Caki2 (cell line): ENCODE measurements around the gene CFAP99. TPM values are rescaled to one million over a fixed set of nuclear protein-coding genes. Genes with fewer than 3 reads are reported as not detected.

Experiments
- DNase-seq: peaks from one replicate; pipeline ENCODE4 v3.0.0-alpha.2; 2015; ENCODE audit warnings: low read depth
- in situ Hi-C: cut with HindIII; loops from 2 replicates; pipeline ENCODE4 v1.10.0; 2016; ENCODE audit warnings: low sequenced_read_pairs, low pct_unique_long_range_greater_than_20kb, mixed read lengths
- total RNA-seq: library from RNA; depleted of rRNA; stranded (reverse); fragments of >200 nt; shearing (Covaris generic); gene quantifications from 2 replicates; pipeline ENCODE4 v1.2.3, GENCODE V29; 2014; ENCODE audit warnings: low replicate concordance

CFAP99 gene
- total RNA-seq, 1 experiment from 2014 or later, result not detected

DNA sequence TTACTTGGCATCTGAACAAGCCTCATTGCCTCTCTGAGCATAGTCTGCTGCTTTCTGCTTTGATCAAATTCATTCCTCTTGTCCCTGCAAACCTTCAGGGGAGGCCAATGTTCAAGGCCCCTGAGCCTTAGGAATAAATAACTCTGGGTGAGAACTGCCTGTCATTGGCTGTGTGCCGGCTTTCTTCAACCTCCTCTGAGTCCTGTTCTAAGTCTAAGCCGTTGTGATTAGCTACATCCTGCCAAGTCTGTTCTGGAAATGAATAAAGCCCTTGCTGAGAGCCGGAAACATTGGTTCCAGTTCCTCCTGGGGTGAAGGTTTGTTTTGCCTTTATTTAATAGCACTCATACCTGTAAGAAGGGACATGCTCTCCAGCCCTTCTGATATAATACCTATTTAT lies 63.9 kb downstream of the CFAP99 start:
- DNase-seq, result no peak
- in situ Hi-C loops, result no loop called here

DNA sequence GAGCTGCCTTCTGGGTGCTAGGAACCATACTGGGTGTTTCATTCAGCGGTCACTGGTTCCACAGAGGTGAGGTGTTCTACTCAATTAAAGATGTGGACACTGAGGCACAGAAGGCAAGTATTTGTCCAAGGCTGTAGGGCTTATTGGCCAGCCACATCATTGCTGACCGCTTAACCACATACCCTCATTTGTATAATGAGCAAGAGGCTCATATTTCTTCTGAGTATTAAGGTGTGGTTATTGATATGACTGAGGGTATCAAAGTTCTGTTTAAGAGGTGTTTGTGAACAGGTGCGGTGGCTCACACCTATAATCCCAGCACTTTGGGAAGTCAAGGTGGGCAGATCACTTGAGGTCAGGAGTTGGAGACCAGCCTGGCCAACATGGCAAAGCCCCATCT lies 64.5 kb downstream of the CFAP99 start:
- in situ Hi-C loops, result no loop called here
- DNase-seq, result no peak

DNA sequence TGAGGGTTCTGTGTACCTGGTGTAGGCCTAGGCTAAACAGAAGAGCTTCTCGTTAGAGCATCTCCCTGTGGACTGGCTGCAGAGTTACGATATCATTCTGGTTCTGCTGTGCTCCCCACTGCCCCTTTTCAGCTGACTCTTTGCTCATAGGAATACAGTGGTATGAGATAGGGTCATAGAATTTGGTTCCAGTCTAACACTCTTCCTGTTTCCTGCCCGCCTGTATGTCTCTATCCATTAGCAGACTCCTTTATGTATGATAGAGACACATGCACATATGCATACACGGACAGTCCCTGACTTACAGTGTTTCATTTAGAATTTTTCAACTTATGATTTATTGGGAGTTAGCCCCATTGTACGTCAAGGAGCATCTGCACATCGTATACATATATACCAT lies 65.4 kb downstream of the CFAP99 start:
- no peak for DNase-seq
- in situ Hi-C loops, result no loop called here

DNA sequence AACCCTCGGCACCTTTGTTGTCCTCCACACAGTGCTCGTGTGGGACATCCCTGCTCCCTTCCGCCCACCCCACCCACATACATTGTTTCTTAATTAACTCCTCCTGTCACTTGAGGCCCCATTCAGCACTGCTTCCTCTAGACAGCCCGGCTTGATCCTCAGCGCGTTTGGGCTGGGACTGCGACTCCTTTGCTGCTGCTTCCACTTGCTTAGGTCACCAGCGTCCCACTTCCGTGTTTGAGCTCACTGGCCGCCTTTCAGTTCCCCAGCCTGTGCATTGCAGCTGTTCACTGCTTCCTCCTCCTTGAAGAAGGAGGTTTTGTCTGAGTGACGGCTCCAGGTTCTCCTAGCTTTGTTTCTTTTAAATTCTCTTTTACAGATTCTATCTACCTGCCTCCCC lies 66.2 kb downstream of the CFAP99 start:
- no peak for DNase-seq

DNA sequence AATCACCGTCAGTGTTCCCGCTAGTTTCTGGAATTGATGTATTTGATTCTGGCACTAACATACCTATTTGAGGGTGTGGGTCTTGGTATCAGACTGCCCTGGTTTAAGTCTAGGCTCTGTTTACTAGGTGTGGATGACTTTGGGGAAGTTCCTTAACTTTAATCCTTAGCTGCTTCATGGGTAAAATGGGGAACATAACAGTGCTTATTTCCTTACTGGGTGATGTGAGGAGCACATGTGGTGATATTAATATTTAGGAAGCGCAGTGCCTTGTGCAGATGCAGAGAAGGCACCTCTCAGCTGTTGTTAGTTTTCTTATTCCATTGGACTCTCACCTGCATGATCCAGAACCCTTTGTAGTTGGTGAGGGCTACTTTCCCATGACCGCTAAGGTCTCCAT lies 67.2 kb downstream of the CFAP99 start:
- no peak for DNase-seq
- in situ Hi-C loops, result no loop called here

More for the DNA sequence above, 66.2 kb downstream of the CFAP99 start:
- in situ Hi-C loops, result no loop called here

DNA sequence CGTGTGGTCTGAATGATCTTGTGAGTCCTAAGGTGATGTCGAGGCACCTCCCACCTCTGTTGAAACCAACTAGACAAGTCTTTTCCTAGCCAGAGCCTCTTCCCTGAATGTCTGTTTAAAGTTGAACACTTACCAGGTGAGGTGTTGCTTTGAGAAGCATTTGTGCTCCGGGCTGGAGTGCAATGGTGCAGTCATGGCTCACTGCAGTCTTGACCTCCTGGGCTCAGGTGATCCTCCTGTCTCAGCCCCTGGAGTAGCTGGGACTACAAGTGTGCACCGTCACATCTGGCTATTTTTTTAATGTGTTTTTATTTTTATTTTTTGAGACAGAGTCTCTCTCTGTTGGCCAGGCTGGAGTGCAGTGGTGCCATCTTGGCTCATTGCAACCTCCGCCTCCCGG lies 68.2 kb downstream of the CFAP99 start:
- DNase-seq, result no peak

DNA sequence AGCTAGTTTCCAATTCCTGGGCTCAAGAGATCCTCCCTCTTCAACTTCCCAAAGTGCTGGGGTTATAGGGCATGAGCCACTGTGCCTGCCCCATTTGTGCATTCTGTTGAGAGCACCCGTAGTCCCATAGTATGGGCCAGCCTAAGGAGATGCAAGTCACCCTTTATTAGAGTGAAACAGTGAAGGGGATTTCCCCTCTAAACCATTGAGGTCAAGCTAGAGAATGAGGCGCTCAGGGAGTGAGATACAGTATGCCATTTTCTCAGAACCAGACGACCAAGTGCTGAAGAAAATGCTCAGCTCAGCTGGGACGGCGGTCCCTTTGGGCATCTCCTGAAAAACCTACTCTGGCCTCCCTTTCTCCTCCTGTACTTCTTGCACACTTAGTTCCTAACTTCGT lies 68.9 kb downstream of the CFAP99 start:
- DNase-seq, result no peak
- in situ Hi-C loops, result no loop called here

More for the DNA sequence above, 68.2 kb downstream of the CFAP99 start:
- in situ Hi-C loops, result no loop called here

DNA sequence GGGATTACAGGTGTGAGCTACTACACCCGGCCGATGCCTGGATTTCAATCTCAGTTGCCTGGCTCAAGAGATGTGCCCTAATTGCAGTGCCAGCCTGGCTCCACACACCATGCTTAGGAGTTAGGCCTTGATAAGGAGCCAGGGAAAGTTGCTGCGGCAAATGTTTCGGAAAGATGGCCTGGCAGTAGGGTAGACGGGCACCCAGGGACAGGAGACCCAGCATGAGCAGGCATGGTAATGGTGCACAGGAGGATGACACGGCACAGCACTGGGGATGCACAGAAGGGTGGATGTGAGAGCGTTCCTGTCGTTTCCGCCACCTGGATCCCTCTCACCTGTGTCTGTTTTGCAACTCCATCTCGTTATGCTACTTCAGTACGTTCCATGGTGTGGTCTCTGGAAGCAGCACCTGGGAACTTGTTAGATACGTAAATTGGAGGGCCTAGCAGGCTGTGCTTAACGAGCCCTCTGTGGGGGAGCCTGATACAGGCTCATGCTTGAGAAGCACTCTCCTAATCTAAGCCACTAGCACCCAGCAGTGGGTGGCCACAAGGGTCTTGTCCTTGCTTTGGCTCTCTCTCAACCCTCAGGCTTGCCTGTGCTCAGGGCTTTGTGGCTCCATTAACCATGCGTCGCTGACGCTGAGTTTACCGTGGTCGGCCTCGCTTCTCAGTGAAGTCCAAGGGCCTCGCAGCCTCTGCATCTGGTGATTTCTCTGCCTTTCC lies 70.5 kb downstream of the CFAP99 start:
- DNase-seq, result no peak
- in situ Hi-C loops, result no loop called here

DNA sequence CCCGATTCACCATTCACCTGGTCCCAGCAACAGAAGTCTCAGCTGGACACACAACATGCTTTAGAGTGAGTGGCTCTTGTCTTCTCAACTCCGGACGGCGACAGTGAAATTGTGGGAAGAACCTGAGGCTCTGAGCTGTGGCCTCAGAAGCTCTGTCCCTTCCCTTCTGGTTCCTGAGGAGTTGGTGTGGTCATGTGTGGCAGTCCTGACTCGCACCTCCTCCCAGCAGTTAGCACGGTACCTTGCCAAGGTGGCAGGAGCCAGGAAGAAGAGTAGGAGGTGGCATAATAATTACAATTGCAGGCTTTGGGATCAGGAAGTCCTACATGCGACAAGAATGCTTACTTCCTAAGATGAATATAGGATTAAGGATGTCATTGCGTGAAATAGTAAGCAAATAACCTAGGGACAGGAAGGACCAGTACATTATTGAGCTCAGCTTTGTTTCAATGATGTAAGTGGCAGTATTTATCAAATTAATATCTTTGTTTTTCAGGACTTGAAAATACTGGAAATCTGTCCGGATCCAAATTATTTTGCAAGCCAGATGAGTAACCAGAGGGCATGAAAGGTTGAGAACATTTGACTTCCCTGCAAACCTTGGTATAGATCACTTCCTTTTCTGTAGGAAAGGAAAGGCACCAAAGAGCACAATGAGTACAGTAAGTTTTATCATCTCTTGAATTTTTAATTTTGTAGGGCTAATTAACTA lies 71.2 kb downstream of the CFAP99 start:
- DNase-seq, result no peak
- in situ Hi-C loops, result no loop called here

DNA sequence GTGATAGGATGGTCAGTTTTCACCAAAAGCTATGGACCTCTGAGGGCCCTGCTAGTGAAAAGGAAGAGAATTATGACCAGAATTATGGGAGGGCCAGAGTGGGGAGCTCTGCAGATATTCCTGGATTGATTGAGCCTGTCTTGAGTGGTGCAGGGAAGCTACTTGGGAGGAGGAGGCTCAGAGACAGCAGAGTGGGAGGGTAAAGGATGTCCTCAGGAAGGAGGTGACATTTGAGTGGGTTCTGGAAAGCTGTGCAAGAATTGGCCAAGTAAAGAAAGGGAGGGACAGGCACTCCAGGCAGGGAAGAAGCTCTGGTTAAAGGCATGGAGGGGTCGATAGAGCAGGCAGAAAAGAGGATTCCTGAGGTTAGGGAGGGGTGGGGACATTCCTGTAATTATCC lies 74.2 kb downstream of the CFAP99 start:
- in situ Hi-C loops, result no loop called here
- no peak for DNase-seq

DNA sequence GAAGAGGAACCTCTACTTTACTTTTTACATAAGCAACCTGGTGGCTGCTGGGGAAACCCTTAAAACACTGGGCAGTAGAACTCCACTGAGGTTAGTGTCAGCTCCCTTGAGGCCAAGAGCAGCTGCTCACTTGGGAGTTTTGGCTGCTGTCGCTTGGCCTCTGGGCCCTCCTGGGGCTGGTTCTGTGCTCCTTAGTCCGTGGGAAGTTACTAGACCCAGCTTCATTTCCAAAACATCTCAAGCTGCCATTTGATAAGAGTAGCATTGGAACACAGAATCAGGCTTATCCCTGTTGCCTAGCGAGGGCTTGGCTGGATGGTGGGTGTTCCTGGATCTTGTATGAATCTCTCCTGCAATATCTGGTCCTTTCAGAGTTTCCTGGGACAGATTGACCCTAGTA lies 76.2 kb downstream of the CFAP99 start:
- DNase-seq, result no peak

DNA sequence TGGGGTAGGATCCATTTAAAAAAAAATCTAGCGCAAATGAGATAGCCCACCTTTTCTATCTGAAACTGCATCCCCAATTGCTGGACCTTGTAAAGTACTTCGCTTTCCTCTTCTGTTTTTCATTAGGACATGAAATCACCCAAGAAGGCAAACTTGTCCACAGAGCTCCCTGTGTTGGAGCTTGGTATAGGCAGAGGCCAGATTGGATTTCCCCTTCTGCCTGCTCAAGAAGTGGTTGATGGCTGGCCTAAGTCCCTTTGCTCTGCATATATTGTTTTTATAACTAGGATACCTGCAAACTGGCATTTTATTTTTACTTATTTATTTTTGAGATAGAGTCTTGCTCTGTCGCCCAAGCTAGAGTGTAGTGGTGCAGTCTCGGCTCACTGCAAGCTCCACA lies 78.6 kb downstream of the CFAP99 start:
- in situ Hi-C loops, result no loop called here
- DNase-seq, result no peak

More for the DNA sequence above, 76.2 kb downstream of the CFAP99 start:
- in situ Hi-C loops, result no loop called here

DNA sequence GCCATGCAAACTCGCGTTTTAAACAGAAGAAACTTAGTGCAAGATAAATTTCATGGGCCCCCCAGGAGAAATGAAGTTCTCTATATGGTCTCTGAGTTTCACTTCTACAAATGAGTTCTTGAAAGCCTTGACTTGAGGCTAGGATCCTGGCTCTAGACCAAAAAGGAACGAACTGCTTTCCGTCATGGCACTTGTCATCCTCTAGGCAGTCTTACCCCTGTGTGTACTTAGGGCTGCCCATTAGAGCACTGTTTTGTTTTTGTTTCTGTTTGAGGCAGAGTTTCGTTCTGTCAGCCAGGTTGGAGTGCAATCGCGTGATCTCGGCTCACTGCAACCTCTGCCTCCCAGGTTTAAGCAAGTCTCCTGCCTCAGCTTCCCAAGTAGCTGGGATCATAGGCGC lies 79.2 kb downstream of the CFAP99 start:
- in situ Hi-C loops, result no loop called here
- DNase-seq, result no peak

DNA sequence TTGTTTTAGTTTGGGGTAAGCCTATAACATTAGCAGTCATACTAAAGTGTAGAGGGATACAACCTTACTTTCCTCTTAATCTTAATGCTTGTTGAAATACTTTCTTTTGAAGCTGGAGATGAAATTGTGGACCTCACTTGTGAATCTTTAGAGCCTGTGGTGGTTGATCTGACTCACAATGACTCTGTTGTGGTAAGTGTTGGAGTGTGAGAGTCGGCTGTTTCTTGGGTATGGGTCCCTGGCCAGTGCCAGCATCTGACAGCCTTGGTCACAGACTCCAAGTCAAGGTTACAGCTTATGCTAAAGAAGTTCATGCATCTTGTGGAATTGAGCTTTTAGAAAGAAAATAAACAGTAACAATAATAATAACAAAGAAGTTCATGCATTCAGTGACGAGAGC lies 81.8 kb downstream of the CFAP99 start:
- DNase-seq, result no peak
- in situ Hi-C loops, result no loop called here

DNA sequence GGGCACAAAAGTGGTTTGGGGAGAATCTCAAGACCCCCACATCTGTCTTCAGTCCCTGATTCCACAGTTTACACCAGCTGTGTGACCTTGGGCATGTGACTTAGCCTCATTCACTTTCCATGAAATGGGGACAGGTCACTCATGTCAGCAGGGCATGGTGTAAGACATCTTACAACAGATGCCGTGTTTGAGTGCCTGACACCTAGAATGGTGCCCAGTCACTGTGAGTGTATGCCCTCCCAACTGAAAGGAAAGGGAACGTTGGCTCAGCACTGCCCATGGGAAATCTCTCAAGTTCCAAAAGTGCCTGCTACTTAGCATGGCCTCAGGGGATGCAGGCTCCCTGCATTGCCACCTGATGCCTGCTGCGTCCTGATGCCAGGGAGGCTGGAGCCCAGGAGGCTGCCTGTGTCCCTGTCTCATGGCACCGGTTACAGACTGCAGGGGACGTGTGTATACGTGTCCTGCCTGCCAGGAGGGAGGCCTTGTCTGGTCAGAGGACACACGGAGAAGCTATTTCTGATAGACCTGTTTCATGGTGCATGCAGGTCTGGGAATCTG lies 82.4 kb downstream of the CFAP99 start:
- in situ Hi-C loops, result no loop called here
- no peak for DNase-seq

DNA sequence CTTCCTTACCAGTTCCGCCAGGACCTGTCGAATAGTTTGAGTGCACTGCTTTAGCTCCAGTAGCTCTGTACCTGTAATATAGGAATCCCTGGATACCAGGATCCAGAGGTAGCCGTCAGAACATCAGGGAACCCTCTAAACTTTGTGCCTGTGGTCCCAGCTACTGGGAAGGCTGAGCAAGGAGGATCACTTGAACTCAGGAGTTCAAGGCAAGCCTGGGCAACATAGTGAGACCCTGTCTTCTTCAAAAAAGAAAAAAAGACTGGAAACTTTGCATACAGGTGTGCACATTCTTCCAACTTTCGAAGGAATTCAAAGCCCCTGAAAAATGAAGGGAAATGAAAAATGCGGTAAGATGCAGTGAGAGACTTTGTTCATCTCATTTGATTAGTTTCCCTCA lies 85.1 kb downstream of the CFAP99 start:
- no peak for DNase-seq
- in situ Hi-C loops, result no loop called here

DNA sequence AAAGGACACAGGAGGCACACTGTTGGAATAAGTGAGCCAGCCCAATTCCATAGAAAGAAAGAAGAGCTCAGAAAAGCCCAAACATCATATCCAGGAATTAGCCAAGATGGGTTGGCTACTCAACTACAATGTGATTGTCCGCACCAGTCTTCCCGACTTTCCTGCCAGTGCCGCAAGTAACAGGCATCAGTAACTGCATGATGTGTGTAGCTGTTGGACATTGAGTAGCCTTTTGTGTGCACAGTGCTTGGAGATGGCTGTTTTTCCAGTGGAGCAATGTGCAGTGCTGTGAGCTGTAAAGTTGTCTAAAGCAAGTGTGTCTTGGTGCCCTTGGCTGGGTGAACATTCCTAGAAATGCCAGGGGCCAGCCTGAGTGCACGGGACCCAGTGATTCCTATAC lies 88.5 kb downstream of the CFAP99 start:
- DNase-seq, result no peak
- in situ Hi-C loops, result no loop called here

DNA sequence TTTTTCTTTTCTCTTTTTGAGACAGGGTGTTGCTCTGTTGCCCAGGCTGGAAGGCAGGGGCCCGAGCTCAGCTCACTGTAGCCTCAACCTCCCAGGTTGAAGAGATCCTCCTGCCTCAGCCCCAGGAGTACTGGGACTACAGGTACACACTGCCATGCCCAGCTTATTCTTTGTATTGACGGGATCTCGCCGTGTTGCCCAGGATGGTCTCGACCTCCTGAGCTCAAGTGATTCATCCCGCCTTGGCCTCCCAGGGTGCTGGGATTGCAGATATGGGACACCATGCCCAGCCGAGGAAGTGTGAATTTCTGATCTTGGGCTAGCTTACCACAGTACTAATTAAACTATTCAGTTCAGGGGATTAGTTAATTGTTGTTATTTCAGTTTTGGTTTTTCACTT lies 89.1 kb downstream of the CFAP99 start:
- in situ Hi-C loops, result no loop called here
- no peak for DNase-seq

DNA sequence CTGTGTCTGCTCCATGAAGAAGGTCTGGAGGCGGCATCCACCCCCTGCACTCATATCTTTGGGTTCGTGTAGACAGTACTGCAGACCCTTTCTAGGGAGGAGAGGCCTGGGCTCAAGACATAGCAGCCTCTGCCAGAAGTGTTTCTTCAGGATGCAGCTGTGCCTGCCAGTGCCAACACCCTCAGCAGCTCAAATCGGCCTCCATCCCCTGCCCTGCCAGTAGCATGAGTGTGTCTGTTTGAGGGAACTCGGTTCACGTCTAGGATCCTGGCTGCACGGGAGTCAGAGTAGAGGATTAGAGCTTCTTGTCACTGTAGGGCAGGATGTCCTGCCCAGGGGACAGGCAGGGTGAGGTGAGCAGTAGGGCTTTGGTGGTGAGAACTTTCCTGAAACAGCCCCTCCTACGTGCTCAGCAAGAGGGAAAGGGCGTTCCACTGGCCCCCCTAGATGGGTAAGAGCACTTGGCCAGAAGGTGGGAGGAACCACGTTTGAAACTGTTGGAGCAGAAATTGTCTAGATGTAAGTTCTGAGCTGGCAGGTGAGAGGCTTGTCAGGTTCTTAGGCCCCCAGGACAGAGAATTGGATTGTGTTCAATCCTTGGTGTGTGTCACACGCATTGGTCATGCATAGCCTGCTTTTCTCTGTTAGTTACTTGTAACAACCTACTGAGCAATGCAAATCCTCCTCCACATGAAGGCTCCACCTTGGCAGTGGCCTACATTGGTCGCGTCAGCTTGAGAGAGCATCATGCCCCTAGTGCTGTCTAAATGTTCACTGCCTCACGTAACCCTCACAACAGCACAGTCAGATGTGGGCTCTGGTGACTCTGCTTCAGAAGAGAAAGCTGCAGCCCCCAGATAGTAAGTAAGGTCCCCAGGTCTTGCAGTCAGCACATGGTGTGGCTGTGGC lies 91.8 kb downstream of the CFAP99 start:
- in situ Hi-C loops, result no loop called here
- no peak for DNase-seq
